Stimulated activated CD8-positive, alpha-beta memory T cell treated with anti-CD3 and anti-CD28 coated beads, Interleukin-4, amount 100 ng/mL, for 48 hours (primary cell): ENCODE data around the gene OR2AG1.

Experiments used
- DNase-seq: peaks from one replicate; pipeline ENCODE4 v3.0.0-alpha.2; 2020

The OR2AG1 gene, protein sequence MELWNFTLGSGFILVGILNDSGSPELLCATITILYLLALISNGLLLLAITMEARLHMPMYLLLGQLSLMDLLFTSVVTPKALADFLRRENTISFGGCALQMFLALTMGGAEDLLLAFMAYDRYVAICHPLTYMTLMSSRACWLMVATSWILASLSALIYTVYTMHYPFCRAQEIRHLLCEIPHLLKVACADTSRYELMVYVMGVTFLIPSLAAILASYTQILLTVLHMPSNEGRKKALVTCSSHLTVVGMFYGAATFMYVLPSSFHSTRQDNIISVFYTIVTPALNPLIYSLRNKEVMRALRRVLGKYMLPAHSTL

DNA sequence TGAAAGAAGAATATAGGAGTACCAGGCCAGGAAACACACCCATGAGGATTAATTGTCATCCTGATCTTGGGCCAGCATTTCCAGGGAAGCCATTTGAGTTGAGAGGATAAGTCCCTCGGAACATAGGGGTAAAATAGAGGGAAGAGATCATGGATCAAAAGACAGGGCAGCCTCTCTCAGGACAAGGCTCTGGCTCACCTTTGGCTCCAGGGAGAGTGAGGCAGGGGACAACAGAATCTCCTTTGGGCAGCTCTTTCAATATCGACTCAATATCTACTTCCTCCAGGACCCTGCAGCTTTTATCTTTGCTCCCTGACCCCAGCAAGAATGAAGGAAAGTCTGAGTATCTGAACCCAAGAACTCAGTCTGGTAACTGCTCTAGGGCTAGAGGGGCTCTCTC lies at the start of gene OR2AG1:
OR2AG1 (plus strand) TSS at position 301 of the 400 bp plus-strand sequence. CDS start 2,018 bp downstream, outside the sequence.
- no peak for DNase-seq

DNA sequence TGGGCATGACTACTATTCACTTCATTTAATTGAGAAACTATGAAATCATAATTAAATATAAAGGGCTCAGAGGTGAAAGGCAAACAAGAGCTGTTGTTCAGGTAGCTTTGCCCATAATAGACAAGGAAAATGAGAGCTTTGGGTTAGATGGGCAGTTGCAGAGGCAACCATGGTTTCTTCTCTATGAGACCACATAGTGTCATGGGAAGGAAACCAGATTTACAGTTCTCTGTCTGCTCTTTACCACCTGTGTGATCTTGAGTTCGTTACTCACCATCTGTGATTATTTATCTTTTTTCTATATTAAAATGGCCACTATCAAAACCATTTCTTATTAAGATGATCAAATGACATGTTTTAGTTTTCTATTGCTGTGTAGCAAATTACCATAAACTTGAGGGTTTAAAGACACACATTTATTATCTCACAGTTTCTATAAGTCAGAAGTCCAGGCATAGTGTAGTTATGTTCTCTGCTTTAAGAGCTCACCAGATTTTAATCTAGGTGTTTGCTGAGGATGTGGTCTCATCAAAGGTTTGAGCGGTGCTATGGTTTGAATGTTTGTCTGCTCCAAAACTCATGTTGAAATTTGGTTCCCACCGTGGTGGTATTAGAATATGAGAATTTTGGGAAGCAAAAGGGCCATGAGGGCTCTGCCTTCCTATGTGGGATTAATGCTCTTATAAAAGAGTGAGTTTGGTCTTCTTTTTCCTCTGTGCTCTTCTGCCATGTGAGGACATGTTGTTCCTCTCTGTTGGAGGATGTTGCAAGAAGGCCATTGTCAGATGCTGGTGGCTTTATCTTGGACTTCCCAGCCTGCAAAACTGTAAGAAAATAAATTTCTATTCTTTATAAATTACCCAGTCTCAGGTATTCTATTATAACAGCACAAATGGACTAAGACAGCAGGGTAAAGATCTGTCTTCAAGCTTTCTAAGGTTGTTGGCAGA lies 49.2 kb upstream of the OR2AG1 start:
- no peak for DNase-seq

DNA sequence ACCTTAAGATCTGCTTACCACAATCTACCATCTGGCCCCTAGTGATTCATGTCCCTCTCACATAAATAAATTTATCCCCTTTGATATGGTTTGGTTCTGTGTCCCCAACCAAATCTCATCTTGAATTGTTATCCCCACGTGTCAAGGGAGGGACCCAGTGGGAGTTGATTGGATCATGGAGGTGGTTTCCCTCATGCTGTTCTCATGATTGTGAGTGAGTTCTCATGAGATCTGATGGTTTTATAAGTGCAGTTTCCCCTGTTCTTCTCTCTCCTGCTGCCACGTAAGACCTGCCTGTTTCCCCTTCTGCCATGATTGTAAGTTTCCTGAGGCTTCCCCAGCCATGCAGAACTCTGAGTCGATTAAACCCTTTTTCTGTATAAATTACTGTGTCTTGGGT lies 48.2 kb upstream of the OR2AG1 start:
- DNase-seq: no peak

DNA sequence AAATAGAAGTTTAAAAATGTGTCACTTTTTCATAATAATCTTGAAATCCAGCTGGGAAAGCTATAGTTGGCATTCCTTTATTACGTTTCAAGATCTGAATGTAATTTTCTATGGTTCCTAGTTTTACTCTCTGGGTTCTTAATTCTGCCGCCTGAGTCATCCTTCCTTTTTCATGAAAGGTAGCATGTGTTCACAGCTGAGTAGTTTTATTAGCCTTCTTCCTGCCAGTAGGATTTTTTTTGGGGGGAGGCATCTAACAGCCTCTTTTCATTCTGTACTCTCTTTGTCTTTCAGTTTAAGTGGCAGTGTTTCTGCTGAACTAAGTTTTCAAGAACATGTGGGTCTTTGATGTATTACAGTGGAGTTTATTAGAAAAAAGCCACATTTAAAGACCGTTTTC lies 47.5 kb upstream of the OR2AG1 start:
- no peak for DNase-seq

DNA sequence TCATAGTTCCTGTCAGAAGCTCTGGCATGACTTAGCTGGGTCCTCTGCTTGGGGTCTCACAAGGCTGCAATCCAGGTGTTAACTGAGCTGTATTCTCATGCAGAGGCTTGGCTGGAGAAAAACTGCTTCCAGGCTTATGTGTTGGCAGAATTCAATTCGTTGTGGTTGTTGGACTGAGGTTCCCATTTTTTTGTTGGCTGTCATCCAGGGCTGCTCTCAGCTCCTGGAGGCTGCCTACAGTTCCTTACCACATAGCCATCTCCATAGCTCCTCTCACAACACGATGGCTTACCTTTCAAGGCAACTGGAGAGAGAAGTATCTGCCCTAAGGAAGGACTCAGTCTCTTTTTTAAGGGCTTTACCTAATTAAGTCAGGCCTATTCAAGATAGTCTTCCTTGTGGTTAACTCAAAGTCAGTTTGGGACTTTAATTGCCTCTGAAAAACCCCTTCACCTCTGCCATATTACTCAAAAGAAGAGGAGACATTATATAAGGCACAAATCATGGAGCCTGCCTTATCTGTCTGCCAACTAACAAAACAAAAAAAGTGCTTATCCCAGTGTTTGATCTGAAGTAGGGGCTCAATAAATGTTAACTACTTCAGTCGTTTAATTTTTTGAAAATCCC lies 46.2 kb upstream of the OR2AG1 start:
- DNase-seq: no peak

DNA sequence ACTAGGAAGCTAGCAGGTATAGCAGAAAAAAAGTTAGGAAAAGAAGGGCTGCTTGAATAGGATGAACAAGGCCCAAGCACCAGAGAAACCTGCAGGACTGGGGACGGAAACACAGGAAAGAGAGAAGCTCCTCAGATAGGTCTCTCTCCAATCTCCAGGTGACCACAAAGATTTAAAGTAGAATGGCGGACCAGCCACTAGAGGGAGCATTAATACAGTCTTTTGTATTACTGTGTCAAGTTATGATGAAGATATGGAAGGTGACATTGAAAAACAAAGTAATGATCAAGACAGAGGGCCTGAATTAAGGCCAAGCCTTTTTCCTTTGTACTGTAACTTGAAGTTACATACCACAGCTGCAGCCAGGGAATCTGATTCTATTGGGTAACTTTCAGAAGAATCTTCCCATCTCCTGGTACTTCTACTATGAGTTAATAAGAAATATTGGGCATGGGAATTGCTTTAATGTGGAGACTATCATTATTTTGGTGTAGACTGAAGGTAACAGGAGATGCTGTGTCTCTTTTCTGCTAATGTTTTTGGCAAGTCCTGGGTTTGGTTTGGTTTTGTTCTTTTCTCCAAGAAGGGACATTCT lies 44.9 kb upstream of the OR2AG1 start:
- DNase-seq: peak; percentile 72

DNA sequence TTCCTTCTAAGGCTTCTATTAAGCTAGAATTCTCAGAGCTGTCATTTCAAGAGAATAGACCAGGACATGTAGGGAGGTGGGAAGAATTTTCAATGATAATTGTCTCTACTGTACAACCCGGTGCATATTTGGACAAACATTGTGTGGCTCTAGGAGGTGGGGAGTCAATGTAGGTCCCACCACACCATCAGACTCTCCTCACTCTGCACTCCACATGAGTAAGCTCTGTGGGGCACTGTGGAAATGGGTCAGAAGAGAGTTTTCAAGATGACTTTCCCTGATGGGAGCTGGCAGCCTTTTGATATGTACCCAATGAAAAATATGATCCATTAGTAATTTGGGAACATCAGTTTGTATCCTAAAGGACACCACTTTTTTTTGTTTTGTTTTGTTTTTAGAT lies 44.2 kb upstream of the OR2AG1 start:
- no peak for DNase-seq

DNA sequence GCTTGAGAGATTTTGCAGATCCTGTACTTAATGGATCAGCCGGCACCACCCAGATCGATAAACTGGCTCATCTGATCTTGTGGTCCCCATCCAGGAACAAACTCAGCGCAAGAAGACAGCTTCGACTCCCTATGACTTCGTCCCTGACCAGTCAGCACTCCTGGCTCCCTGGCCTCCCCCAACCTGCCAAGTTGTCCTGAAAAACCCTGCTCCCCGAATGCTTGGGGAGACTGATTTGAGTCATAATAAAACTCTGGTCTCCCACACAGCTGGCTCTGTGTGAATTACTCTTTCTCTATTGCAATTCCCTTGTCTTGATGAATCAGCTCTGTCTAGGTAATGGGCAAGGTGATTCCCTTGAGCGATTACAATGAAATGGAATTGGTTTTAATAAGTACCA lies 40.6 kb upstream of the OR2AG1 start:
- peak; percentile 51 for DNase-seq

DNA sequence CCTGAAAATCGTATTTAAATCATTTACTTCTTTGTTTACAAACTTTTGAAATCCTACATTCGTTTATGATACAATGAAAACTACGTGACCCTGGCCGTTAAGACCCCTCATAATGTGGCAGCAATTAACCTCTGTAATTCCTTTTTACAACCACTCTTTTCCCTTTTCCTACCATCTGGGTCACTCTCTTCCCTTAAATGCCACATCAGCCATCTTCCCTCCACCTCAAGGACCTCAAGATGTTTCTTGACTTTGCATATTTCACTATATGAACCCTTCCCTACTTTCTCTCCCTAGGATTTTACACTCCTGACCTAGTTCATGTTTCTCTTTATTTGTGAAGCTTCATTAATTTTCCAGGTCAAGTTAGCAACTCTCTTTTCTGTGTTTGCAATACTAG lies 37.8 kb upstream of the OR2AG1 start:
- no peak for DNase-seq

DNA sequence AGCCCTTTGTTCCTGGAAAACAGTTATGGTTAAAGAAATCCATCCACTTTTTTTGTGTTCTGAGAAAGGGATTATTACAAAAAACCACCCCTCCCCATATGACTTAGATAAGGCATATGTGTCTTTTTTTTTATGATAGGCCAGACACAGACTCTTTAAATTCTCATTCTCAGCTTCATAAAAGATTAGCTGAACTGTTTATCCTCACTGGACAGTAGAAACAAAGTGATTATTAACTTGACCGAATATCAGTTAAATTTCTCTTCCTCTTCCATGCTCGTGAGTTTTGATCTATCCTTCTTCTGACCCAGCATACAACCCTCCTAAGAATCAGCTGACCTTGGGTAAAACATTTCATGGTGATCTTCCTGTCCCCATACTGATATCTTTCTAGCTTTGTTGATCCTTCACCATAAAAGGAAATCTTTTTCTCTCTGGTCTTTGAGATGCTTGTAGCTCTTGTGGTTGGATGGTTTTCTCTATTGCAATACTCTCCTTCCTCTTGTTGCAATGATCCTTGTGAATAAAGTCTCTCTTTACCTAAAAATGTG lies 37.3 kb upstream of the OR2AG1 start:
- no peak for DNase-seq

DNA sequence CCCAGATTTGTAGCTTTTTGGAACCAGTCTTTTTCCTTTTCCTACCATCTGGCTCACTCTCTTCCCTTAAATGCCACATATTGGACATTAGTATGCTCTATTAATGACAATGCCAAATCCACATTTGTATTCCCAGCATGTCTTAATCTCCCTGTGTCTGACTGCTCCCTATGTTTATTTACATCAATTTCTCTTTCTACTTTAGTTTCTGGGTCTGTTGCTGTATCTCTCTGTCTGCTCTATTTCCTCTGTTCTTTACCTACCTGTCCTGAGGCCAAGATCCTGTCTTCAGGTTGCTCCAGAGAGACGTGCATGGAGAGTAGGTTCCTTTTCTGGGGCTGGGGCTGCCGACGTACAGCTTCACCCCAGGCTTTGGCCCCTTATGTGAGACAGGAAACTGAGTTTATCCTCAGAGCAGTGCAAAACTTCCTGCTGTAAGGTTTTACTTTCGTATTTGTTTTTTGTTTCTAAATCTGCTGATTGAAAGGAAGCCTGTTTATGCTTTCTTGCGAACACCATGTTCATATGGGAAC lies 36.7 kb upstream of the OR2AG1 start:
- no peak for DNase-seq

DNA sequence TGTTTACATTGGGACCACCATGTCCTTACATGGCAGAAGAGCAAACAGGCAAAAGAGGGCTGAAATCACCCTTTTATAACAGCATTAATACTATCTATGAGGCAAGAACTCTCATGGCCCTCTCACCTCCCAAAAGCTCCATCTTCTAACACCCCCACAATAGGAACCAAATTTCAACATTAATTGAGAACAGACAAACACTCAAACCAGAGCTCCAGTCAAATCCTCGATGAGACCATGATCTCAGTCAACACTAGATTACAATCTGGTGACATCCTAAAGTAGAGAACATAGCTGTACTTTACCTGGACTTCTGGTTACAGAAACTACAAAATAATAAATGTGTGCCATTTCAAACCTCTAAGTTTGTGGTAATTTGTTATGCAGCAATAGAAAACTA lies 36.2 kb upstream of the OR2AG1 start:
- no peak for DNase-seq

DNA sequence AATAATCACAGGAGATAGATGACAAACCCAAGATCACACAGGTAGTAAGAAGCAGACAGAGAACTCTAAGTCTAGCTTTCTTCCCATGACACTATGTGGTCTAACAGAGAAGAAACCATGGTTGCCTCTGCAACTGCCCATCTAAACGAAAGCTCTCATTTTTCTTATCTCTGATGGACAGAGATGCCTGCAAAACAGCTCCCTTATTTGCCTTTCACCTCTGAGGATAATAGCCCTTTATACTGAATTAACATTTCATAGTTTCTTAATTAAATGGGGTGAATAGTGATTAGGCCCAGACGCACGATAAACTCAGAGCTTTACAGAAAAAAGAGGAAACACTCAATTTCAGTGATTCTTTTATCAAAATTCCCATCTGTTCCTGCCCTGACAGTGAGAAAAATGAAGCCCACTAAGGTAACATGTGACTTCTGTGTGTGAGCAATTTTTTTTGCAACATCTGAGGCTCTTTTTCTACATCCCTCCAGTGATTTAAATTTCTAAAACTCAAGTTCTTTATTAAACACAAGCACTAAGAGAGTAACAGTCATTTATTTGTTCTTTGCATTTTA lies 35.6 kb upstream of the OR2AG1 start:
- no peak for DNase-seq

DNA sequence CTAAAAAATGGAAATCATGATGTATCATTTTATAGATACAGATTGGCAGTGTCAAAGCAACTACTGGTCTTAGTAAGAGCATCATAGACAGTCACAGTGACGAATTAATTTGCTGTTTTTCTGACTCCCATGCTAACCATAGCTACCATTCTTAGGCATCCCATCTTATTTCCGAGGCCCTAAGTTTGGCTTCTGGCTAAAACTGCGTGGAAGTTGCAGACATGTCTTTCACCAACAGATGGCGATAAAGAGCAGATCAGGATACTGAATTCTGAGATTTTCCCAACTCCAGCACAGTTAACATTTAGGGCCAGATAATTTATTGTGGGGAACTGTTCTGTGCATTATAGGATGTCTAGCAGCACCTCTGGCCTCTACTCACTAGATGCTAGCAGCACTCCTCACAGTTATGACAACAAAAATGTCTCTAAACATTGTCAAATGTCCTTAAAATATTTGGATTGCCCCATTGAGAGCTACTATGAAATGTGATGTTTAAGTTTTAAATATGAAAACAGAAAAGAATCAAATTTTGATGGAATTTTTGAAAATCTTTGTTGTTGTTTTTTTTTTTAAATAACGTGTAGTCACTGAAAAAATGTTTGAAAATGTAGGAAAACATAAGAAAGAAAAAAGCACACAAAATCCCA lies 27.4 kb upstream of the OR2AG1 start:
- peak; percentile 57 for DNase-seq

DNA sequence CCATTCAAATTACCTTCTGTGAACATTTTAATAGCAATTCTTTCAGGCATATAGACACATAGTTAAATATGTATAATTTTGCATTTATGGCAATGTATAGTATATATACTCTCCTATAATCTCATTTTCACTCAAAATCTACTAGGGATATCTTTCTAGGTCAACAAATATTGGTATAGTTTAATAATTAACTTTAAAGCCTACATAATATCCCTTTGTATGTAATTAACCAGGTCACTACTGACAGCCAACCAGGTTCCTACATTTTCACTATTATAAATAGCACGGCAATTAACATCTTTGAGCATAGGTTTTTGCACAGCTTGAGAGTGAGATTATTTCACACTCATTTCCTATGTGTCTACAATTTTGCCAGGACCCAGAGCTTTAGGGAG lies 26.9 kb upstream of the OR2AG1 start:
- DNase-seq: no peak

DNA sequence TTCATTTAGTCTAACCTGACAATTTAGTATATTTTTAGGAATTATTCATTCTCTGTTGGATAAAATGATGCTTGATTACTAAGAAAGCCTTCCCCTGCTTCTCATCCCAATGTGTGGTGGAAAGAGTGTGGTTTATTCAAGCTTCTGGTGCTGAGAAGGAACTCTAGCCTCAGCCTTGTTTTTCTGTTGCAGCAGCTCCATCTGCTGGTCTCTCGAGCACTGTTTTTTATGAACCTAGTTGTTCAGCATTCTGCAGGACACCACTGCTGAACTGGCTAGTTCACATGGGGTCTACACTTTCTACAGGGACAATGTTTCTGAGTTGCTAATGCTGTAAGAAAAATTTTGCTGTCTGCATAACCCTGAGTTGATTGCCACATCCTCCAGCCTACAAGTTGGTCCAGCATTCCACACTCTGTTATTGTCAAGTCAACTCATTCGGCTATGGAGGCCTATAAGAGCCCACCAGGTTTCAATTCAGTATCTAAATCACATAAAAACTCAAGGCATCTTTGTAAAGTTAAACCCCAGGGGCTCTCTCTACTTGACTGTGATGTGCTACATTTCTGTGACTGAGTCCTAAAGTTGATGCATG lies 25.4 kb upstream of the OR2AG1 start:
- peak; percentile 67 for DNase-seq

DNA sequence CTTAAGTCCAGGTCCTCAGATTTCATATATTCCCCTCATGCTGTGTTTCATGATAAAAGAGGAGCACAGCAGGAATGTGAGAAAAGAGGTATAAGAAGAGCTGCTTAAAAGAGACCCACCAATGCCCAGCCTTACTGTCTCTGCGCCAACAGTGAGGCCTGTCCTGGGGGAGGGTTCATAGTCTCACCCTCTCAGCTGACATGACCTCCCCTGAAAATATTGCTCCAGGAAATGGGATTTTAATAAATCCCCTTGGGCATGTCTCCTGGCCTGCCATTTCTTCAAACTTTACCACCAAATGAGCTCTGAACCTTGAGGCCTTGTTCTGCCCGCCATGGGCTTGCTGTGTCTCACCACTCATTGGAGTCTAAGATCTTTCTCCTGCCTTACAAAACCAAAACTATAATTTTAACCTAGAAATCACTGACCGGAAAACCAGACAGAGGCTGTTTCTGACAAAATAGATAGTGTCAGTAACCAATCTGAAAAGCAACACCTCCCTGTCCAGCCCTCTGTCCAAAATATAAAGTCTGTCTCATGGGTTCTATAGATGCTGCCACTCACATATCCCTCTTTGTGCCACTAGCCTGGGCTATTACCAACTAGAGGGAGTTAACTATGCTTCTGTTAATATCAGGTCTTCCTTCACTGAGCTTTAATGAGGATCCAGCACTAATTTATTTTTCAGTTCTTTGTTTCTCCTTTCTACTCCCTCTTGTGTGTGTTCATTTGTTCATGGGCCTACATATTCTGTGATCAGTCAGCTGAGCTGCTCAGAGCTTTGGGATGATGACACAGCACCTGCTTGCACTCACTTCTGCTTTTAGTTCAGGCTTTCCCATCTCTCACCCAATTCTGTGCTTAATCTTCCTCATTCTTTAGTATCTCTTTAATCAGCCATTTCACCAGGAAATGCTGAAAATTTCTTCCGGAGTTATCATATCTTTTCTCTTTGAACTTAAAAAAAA lies 10.6 kb upstream of the OR2AG1 start, which contains the start of gene OR2AG2:
OR2AG2 (minus strand) TSS at position 51 of the 968 bp plus-strand sequence. CDS start 3,019 bp downstream, outside the sequence.
- no peak for DNase-seq

DNA sequence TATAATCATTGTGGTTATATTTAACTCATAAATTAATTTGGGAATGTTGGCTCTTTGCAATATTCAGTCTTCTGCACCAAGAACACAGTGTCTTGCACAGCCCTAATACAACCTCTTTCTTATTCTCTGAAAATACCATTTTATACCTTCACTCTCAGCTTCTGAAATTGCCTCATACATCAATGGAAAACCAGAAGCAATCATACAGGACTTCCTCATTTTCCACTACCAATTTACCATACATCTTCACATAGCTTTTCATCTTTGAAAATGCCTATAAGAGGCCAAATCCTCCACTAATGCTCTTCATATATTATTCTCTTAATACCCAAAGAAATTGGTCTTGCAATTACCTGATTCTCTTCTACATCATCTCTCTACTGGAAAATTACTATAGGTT lies 4.3 kb upstream of the OR2AG1 start:
- no peak for DNase-seq

DNA sequence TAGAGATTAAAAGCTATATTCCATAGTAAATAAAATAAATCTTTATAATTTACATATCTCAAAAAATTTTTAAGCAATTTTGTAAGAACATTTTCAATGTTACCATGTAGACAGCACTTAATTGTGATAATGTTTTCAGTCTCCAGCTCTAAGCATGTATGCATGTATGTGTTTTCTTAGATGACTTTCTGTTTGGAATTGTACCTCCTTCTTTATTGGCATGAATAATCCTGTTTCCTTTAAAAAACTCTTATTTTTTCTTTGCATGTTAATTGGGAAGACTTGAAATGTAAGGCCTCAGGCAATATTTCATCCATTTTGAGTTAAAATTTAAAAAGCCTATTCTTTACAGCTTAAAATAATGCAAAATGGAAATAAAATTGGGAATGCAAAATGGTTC lies 2.0 kb upstream of the OR2AG1 start:
- no peak for DNase-seq

DNA sequence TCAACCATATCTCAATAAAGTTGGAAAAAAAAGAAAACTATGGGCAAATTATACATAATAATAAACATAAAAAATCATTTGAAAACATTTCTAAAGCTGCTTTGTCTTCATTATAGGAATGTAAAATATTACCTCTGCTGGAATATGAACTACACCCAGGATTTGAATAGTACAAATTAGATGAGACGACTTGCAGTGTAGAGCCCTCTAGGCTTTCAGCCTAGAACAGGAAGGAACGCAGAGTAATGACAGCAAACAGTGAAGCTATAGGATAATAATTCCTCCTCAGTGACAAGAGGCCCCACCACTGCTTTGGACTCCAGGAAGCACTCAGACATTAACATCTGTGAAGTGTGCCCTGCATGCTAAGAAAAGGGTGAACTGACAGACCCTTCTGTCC lies 7.7 kb downstream of the OR2AG1 start:
- DNase-seq: no peak
